HG03039 (cell line): Measurements from ENCODE around the gene ITPKB.
"Not testable (repeated sequence)": the region's sequence is repeated elsewhere in the genome, so short reads cannot be mapped to it uniquely, and the experiment has no call there.

Source experiments
- ATAC-seq: cut with Tn5 transposase; IDR thresholded peaks from one replicate; pipeline ENCODE4 v1.9.1; 2021; ENCODE audit warnings: mild to moderate bottlenecking, moderate library complexity; ENCODE audit not compliant: unreplicated experiment

ITPKB gene

DNA sequence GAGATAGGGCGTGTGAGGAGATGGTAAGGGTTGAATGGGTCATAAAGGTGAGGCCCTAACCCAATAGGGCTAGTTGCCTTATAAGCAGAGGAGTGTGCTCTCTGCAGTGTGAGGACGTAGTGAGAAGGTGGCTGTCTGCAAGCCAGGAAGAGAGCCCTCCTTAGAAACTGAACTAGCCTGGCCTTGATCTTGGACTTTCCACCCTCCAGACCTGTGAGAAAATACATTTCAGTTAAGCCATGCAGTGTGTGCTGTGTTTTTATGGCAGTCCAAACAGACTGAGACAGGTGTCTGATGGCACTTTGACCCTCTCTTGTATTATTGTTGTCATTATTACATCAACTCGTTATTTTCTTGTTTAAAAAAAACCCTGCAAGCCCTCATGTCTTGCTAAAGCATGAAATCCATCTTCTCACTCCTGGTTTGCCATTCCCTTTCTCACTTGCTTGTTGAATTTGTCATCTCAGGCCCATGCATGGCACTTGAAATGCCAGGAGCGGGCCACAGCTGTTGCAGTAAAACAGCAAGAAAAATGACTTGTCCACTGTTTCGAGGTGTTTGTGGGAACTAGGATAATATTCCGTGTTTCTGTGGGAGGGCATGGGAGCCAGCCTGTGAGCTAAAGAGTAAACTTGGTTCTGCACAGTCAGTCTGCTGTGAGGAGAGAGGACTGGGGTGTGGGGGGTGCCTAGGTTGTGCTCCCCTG is 111.9 kb downstream of the ITPKB start:
- no peak for ATAC-seq

DNA sequence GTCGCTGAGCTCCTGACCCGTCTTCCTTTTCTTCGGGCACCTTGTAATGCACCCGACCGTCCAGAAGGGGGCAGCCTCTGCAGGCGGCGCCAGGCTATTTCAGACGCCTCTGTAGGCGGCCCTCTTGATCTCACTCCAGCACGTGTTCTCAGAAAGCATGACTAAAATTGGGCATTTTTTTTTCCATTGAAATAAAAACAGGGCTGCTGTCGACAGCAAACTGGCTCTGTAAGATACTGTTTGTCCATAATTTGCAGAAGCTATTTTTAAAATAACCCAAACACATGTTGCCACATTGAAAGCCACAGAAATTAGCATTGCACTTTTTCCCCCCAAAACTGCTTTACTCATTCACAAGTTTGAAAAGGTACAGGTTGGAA is 112.5 kb downstream of the ITPKB start:
- ATAC-seq, result peak; percentile 57

DNA sequence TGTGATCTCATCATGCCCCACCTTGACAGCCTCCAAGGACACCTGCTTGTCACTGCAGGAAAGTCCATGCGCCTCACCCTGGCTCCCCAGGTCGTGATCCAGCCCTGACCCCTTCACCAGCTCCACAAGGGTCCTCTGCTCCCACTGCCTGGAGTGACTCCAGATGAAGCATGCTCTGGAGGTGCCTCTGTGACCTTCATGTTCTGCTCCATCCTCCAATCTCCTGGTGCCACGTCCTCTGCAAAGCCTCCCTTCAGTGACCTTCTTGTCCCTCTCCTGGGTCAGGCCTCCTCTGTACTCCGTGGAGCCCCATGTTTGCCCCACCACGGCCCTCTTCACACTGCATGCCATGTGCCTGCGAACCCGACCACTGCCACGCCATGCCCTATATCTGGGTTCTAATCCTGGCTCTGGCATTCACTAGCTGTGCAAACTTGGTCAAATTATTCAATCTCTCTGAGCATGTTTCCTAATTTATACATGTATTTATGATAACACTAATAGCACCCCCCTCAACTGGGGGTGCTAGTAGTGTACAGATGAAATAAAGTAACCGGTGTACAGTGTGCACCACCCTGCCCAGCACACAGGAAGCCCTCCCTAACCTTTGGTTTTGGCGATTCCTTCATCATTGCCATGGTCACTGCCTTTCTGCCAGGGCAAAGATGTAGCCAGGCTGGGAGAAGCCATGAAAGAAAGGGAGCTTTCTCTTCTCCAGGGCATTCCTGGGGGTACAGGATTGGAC is 113.1 kb downstream of the ITPKB start:
- ATAC-seq, result no peak

DNA sequence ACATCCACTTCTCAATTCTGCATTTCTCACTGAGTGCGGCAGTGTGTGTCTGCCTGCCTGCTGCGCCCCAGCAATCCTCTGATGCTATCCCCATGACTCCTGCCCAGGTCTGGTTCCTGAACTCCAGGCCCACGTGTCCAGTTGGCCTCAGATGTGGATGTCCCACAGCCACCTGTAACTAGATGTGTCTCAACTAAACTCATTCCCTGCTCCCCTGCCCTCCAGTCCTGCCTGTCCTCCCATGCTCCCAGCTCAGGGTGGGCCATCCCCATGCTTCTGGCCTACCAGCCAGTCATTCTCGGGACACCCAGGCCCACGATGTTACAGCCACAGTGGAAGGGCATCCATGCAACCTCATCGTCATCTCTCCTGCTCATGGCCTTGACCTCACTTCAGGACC is 113.8 kb downstream of the ITPKB start:
- no peak for ATAC-seq

DNA sequence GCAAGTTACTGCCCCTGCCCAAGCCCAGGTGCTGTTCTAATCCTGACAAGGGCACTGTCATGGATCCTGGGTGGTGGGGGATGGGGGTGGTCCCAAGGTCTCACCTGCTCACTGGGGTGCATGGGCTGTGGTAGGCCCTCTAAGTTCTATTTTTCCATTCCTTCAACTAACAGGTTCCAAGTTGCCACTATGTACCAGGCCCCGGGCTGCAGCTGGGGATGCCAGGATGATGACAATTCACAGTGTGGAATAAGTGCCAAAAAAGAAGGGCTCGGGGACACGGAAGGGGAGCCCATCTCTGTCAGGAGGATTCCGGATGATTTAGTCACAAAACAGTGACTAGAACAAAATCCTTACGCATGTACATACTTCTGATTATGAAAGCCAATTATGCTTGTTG is 114.6 kb downstream of the ITPKB start:
- no peak for ATAC-seq

DNA sequence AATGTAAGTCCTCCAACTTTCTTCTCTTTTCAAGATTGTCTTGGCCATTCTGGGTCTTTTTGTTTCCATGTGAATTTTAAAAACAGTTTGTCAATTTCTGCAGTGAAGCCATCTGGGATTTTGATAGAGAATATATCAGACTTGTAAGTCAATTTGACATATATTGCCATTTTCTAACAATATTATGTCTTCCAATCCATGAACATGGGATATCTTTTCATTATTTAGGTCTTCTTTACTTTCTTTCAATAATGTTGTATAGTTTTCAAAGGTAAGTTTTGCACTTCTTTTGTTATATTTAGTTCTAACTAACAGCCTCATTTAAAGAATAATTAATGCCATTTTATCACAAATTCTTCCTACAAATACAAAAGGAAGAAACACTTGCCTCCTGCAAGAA is 117.1 kb downstream of the ITPKB start:
- ATAC-seq, result no peak

DNA sequence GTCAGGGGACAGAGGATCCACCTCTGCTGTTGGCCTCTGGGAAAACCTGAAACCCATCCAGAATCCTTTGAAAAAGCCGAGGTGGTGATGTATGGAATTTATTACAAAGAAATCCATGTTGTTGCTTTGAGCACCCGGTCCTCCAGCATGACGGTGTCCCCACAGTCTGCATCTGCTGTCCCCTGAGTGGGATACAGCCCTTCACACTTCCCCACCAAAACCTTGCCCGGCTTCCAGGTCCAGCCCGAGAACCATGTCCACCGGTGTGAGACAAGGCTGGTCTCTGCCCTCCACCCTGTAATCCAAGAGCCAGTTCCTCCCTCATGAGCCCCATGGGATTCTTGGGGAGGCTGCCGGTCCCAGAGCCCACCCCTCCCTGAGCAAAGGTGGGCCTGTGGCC is 120.1 kb downstream of the ITPKB start:
- no peak for ATAC-seq

DNA sequence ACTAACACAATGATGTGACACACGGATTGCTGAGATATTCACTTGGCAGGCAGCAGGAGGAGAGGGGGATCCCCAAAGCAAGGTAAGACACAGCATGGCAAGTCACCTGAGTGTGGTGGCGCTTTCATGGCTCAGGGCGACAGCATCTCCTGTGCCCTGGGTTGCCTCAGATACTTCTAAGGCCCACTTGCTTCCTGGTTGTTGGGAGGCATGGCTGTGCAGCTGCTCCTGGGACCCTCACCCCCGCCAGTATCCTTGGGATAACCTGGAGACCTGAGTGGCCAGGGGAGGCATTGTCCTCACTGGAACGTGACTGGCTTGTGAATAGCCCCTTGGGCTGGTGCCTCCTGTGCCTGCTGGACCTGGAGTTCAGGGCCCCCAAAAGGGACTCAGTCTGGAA is 120.7 kb downstream of the ITPKB start:
- no peak for ATAC-seq

DNA sequence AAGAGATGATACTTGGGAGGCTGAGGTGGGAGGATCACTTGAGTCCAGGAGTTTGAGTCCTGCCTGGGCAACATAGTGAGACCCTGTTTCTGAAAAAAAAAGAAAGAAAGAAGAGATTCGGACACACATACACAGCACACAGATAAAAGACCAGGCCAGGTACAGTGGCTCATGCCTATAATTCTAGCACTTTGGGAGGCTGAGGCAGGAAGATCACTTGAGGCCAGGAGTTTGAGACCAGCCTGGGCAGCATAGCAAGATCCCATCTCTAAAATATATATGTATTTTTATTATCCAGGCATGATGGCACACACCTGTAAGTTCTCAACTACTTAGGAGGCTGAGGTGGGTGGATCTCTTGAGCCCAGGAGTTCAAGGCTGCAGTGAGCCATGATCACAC is 121.4 kb downstream of the ITPKB start:
- ATAC-seq, result not testable (repeated sequence)

DNA sequence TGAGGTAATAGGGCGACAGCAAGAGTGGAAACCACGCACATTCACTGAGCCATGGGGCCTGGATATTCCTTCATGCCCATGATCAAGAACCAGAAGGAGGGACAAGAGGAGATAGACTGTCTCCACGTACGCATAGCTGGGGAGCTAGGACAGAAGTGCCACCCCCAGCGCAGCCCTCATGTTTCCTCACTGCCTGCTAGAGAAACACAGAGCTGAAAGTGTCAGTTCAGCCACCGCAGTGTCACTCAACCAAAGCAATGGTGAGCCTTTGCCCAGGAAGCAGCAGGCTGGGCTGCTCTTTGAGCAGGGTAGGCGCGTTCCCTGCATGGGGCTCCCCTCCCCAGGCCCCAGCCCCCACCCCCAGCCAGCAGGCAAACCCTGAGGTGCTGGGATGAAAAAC is 122.0 kb downstream of the ITPKB start:
- no peak for ATAC-seq

DNA sequence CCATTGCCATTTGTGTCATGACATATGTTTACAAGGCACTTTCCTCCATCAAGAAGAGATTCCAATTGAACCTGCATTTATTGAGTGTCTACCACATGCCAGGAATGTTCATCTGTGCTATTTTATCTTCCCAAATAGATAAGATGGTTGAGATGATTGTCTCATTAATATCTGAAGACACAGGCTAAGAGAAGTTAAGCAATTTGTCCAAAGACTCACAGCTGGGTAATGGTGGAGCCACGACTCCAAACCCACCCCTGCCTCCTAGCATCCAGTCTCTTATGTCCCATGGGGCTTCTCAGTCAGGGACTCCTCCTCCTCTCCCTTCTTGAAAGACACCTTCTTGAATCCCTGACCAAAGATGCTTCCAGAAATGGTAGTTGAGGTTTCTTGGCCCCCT is 122.4 kb downstream of the ITPKB start:
- ATAC-seq, result no peak

DNA sequence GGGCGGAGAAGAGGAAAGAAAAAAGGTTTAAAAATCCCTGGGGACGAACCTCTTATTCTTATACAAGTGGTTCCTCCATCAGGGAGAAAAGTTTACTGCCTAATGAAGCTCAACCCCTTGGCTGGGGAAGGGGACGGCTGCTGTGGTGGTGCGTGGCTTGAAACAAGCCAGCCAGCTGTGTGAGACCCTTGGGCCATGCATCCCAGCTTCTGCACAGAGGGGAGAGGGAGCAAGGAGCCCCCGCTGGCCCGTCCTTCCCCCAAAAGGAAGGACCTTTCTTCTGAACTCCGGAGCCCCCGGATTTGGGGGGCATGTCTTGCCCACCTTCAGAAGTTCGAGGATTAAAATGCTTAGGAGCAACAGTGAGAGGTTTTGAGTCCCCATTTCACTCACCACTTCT is 123.2 kb downstream of the ITPKB start:
- no peak for ATAC-seq

DNA sequence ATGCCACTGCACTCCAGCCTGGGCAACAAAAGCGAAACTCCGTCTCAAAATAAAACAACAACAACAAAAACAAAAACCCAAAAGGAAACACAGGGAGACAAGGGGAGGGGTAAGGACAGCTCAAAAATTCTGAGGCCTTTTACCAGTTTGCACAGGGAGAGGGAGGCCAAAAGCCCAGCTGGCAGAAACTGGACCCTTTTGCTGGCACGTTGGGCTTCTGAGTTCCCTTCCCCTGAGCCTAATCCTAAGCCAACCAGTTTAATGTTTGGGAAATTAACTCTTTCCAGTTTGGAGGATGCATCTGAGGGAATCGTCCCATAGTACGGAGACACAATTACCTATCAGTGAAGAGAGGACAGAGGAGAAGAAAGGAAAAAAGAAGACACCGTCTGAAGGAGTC is 127.1 kb downstream of the ITPKB start:
- ATAC-seq, result not testable (repeated sequence)

DNA sequence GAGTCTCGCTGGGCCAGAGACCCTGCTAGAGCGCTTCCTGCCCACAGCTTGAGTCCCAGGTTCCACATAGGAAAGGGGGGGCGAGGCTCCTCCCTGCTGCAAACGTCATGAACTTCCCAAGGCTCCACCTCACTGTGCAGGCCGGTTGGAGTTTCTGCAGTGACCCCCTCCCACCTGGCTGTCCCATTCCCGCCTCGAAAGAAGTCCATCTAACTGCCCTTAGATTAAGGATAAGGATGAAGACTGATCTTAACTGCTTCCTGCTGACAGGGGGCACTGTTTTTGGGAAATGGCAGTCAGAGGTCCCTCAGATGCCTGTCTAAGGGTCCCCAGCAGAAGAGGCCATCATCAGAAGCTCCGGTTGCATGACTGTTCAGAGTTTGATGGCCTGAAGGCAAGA is 127.8 kb downstream of the ITPKB start:
- ATAC-seq, result no peak

DNA sequence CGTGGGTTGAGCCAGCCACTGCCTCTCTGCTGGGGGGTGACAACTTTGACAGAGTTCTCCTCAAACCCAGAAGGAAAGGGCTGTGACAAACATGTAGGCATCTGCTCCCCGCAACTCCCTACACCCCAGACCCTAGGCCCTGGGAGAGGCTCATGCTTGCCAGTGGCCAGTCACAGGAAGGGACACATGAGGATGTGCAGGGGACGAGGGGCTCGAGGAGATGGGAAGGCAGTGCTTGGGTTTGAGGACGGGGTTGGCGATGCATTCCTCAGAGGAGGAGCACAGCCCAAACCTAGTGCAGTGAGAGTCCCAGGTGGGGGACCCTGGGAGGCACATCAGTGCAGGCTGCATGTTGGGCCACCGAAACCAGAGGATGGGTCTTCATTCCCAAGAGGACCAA is 128.4 kb downstream of the ITPKB start:
- ATAC-seq, result no peak

DNA sequence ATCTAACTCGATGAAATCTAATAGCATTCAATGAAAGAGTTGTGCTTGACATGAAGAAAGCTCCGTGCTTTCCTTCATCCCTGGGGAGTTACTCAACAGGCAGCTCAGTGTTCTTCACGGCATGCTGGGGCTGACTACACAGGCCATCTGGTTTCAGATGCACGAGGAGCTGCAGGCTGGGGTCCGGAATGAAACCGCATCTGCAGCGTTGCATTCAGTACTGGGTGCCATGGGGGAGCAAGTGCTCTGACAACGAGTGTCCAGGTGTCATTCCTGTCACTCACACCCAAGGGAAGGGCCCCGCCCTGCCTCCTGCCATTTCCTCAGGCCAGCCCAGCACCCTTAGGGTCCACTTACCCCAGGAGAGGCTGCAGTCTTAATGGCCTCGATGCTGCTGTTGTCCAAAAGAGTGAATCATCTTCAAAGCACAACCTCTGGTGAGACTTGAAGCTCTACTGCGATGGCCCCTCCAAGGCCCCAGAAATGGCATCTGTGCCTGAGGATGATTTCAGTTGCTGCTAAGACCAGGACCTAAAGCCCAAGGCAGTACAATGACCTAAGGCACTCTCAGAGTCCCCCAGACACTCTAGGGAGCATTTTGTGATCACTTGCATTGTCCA is 129.1 kb downstream of the ITPKB start:
- no peak for ATAC-seq

DNA sequence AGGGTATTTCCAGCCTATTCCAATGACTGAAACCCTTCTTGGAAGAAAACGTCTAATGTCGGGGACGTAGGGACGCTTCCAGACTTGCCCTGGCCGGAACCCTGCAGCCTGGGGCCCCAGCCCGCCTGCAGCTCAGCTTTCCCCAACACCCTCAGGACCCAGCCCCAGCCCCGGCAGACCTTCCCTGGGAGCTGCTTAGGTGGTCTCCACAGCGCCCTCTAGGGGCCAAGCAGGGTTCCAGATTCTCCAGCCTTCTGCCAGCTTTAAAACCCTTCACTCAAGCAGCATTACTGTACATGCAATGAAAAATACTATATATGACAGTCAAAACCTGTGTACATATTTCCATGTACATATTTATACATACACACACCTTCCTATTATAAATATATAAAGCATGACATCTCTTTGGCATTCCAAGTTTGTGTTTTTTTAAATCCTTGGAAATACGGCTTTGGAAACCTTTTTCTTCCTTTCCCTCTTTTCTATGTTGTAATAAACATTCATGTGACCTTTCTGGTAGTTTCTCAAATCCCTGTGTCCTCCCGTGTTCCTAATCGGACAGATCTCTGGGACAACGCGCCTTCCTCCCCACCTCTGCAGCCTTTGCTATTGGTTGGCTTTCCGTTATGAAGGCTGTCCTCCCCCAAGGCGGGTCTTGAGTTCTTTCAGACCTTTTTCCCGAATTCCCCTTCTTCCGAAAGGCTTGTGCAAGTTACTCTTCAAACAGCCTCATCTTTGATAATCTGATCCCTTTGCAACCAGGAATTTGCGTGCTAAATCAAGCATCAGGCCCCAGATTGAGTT is 130.2 kb downstream of the ITPKB start:
- no peak for ATAC-seq

DNA sequence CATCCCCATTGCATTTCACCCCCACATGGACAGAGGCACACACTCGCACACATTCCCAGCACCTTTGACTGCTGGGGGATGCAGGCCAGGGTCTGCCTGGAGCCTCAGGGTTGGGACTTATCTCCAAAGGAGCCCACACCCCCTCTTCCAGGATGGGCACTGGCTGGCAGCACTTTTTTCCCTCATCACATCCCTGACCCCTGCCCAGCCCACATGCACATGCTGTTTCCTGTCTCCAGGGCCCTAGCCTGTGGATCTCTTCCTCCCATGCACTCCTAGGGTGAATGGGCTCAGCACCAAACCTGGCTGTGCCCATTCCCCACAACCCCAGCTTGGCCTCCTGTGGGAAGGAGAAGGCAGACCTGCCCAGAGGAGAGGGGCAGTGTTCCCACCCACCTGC is 131.3 kb downstream of the ITPKB start:
- no peak for ATAC-seq

DNA sequence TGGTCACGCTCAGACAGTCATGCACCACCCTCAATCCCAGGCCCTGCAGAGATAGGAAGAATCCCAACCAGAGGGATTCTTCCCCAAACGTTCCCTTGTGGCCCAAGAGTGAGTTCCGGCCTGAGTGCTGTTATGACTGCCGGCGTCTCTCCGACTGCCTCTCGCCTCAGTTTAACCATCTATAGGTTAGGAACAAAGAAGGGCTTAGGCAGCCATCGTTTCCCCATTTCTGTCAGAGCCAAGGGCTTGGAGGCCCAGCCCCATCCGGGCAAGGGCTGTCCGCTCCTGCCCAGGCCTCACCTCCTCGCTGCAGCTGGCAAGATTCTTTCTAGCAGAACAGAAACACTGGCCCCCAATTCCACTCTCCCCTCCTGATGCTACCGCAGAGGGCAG is 131.8 kb downstream of the ITPKB start:
- ATAC-seq, result no peak

DNA sequence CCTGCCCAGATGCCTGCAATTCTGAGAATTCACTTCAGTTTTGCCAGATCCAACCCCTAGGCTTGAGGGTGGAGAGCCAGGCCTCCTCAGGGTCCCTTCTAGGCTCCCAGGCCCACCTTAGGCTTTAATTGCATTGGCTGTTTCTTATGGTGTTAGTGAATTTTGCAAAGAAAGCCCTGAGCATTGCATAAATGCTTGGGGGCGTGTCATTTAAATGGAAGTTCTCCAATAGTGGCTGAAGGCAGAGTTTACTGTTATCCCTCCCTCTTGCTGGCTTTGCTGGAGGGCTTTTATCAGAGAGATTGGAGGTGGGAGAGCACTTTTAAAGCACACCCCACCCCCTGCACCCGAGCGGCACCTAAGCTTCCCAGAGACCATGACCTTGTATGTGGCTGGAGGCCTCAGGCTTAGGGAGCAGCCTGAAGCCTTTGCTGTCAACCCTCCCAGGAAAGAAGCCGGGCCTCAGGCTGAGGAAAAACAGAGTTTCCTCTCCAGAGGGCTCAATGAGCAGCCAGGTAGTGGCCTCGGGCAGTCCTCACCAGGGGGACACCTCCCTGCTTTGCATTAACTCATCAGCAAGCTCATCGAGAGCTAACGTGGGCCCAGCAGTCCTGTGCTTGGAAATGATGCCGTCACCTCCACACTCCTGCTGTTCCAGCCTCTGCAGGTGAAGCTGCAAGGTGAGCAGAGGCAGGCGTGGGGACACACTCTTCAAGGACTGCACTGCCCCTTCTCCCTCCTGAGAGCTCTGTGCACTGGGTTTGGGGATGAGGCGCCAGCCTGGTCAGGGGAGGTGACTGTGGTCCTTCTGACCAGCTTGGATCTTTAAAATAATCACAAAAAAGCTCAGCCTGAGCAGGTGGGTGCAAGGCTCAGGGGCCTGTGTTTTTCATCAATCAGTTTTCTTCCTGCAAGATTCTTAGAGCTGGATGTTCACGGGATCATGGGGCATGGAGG is 132.5 kb downstream of the ITPKB start:
- no peak for ATAC-seq
